Stimulated activated CD8-positive, alpha-beta memory T cell treated with anti-CD3 and anti-CD28 coated beads, Interleukin-12 subunit alpha, Interleukin-12 subunit beta, amount 100 ng/mL, for 24 hours (primary cell): ENCODE results near the gene CHAD.
"Not testable (repeated sequence)": the region's sequence is repeated elsewhere in the genome, so short reads cannot be mapped to it uniquely, and the experiment has no call there.

Experiments
- DNase-seq: peaks from one replicate; pipeline ENCODE4 v3.0.0-alpha.2; 2020; ENCODE audit errors: extremely low read depth

Gene CHAD

DNA sequence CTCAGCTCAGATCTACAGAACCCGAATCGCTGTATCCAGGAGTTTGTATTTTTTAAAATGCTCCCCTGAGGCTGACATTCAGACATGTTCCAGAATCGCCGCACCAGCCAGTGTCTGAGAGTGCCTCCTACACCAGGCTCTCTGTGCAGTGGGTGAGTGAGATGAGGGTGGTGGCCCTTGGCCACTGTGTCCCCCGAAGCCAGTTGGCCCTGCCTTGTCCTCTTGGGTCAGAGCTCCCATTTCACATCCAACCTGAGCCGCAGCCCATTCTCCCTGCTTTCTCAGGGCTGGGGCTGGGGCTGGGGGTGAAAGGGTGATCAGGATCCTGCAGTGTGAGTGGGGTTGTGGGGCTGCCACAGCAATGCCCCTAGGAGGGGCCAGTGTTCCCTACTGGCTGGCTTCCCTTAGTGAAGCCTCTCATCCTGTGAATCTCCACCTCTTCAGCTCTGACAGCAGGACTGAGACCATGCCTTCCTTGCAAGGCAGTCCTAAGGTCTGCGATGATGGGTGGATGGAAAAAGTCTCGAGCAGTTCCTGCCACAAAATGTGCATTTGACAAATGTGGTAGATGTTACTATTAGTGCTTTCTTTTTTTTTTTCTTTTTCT, 26.6 kb upstream of the CHAD start:
- no peak for DNase-seq

DNA sequence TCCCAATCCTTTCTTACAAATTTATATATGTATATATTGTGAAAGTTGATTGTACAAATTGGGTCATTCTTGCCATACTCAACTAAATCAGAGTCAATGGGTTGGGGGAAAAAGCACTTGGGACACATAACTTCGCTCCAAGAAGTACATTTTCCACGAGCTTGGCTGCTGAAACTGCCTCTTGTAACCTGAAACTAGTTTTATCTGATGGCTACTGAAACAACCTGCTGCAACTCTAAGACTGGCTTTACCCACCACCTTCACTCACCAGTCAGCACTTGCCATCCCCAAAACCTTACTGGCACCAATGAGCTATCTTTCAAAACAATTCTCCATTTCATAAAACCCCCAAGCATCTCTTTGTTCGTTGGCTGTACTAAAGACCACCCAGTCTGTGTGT, 25.1 kb upstream of the CHAD start:
- no peak for DNase-seq

DNA sequence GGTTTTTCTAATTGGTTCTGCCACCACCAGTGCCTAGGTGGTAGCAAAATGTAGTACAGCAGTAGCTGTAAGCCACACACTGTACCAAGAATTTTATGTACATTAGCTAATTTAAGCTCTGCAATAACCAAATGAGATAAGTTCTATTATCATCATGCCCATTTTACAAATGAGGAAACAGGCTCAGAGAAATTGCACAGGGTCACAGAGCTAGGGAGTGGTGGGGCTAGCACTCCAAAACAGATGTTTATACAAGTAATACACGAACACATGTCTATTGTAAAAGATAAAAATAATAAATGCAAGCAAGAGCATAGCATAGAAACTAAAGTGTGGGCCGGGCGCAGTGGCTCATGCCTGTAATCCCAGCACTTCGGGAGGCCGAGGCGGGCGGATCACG, 23.5 kb upstream of the CHAD start:
- no peak for DNase-seq

DNA sequence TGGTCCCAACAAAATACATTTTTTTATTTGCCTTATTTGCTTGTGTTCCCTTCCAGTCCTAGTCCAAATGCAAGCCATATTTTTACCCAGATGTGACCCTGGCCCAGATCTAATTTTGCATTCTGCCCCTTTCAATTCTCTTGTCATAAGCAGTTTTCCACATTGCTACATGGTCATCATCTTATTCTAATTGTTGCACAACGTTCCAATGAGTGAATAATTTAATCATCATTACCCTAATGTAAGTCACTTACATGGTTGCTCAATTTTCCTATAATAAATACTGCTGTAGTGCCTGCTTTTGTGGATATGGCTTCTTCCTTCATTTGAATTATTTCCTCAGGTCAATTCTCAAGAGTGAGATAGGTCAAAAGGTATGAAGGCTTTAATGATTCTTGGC, 22.8 kb upstream of the CHAD start:
- no peak for DNase-seq

DNA sequence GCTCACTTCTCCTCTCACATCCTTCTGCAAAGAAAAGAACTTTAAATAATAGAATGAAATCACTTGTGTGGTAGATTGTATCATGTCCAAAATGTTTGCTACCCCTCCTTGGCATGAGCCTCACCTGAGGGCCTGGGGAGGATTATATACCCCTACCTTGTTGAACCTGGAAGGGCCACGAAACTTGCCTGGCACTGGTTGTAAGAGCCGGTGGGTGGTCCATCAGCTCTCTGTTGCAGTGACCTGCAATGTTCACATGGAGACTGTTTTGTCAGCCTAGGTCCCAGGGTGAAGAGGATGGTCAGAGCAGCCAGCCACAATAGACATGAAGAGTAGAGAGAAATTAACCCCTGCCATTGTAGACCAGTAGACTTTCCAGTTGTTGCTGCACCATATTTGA, 20.2 kb upstream of the CHAD start:
- no peak for DNase-seq

DNA sequence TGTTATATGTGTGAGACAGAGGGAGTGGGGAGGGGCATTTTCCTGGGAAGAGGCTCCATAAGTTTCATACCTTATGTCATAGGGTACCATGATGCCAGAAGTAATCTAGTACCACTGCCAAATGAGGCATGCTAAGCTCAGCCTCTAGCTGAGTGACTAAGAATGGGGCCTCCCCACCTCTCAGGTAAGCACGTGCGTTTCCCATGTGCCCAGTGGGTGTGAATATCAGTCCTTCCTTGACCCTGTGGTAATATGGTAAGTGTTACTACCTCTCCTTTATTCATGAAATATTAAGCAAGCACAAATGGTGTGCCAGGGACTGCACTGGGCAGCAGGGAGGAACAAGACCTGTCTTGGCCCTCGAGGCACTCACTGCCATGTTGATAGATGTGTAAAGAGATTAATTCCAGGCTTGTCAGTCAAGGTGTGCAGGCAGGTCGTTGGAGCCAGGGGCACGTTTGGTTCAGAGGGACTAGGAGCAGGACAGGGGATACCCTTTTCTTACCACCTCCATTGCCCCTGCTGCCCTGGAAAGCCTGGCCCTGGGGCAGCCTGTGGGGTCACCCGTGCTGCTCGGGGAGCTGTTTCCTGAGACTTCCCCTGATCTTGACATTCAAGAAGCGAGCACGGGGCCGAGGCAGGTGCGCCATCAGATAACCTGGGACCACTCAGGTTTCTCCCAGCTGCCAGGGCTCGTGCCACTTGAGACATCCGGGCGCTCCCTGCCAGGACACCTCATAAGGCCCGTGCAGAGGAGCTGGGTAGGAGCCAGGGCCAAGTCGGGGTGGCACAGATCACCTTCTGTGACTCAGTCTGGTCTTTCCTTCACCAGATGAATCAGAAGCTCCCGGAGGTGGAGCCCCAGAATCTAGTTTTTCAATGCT, 18.8 kb upstream of the CHAD start:
- no peak for DNase-seq

DNA sequence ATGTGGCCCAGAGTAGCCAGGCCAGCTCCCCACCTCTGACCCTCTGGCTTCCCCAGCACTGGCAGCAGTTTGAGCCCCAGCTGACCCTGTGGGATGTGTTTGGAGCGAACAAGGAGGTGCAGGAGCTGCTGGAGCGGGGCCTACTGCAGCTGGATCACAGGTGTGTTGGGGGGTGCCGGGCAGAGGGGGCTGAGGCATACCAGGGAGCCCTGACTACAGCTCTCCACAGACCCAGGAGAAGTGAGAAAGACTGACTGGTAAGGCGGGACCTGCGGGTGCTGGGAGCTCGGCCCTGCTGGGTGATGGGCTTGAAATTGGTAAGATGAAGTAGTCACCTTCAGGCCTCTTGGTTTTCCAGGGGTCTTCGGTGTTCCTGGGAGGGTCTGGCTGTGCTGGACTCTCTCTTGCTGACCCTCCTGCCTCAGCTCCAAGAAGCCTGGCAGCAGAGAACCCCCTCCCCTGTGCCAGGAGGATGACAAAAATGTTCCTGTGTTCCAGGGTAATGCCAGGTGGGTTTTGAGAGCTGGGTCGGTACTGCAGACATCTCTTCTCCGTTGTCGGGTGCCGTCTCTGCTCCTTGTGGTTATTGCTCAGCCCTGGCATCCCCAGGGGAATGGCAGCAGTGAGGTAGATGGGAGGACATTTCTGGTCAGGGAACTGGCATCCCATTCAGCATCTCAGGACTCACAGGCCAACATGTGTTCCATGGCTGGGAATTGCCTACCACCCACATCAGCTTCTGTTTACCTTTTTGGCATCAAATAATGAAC, 15.9 kb upstream of the CHAD start:
- no peak for DNase-seq

DNA sequence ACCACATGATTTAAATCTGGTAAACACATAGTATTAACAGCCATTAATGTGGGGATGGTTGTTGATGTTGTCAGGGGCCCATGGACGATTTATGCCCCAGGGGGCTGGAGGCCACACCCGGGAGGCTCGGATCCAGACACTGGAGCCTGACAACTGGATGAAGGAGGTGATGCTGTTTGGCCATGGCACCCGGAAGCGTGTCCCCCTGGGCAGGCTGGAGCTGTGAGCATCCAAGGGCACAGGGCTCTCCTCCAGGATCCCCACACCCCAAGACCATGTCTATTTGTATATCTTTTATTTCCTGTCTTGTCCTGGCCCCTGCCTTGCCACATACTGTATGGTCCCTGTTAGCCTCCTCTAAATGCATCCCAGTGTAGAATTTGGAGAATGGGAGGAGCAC, 14.6 kb upstream of the CHAD start:
- no peak for DNase-seq

DNA sequence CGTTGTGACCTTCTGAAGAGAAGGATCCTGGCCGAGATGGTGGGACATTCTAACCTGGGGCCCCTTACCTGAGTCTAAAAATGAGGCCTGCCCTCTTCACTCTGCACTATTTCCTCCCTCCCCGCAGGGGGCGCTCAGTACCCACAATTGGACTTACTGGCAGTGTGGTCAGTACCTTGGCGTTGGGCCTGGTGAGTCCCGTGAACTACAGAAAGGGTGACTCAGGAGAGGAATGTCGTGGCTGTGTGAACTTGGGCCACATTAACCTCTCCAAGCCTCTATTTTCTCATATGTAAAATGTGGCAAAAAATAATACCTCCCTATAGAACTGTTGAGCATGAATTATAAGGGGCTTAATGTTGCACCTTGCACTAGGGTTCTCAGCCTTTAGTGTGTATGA, 13.8 kb upstream of the CHAD start:
- peak; percentile 39 for DNase-seq

DNA sequence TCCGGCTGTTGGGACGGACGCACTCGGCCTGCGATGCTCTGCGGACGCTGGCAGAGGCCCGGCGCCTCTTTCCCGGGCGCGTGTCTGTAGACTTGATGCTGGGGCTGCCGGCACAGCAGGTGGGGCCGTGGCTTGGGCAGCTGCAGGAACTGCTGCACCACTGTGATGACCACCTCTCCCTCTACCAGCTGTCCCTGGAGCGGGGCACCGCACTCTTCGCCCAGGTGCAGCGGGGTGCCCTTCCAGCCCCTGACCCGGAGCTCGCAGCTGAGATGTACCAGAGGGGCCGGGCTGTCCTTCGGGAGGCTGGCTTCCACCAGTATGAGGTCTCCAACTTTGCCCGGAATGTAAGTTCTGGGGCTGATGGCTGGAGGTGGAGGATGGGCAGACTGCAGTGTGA, 13.4 kb upstream of the CHAD start:
- no peak for DNase-seq

DNA sequence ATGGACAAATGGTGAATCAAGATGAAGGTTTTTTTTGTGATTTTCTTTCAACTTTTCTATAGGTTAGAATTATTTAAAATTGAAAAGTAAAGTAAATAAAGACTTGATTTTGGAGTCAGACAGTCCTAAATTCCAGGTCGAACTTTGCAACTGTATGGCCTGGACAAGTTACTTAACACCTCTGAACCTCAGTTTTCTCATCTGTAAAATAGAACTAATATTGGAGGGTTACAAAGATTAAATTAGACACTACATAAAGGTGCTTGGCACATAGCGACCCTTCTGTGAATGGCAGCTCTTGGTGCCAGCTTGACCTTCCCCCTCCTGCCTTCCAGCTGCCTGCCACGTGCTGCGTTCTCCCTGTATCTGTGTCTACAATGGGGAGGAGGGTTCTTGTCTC, 13.0 kb upstream of the CHAD start:
- no peak for DNase-seq

DNA sequence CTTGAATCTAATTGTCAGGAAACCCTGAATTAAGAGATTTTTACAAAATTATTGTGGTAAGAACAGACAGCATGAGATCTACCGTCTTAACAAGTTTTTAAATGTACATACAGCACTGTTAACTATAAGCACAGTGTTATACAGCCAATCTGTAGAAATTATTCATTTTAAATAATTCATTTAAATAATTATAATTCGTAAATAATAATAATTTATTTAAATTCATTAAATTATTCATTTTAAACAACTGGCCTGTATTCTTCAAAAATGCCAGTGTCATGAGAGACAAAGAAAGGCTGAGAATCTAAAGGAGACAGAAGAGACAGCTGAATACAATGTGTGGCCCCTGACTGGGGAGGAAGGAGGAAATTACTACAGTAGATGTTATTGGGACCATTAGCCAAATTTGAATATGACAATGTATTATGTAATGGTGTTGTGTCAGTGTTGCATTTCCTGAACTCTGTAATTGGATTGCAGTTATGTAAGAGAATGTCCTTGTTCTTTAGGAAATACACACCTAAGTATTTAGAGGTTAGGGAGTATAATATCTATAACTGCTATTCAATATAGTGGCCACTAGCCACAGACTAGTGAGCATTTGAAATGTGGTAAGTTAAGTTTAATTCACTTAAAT, 12.3 kb upstream of the CHAD start:
- DNase-seq: no peak

DNA sequence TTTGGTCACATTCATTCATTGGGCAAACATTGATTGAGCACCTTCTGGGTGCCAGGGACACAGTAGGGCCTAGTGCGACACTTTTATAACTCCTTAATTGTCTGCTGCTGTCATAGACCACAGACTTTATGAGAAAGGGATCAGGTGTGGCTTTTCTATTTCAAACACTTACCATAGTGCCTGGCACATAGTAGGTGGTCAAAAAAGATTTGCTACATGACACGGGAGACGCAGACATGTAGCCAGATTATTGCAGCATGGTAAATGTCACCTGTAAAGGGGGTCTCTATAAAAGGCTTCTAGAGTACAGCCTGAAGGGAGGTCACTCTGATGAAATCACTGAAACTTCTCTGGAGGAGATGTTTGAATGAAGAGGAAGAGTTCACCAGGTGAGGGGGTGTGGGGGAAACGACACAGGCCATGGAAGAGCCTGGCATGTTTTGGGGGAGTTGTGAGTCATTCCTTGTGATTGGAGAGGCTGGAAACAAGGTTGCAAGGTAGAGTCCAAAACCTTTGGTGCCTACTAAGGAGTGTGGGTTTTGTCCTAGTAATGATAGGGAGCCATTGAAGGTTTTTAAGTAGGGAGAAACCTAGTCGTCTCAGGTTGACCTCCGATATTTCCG, 11.6 kb upstream of the CHAD start:
- no peak for DNase-seq

DNA sequence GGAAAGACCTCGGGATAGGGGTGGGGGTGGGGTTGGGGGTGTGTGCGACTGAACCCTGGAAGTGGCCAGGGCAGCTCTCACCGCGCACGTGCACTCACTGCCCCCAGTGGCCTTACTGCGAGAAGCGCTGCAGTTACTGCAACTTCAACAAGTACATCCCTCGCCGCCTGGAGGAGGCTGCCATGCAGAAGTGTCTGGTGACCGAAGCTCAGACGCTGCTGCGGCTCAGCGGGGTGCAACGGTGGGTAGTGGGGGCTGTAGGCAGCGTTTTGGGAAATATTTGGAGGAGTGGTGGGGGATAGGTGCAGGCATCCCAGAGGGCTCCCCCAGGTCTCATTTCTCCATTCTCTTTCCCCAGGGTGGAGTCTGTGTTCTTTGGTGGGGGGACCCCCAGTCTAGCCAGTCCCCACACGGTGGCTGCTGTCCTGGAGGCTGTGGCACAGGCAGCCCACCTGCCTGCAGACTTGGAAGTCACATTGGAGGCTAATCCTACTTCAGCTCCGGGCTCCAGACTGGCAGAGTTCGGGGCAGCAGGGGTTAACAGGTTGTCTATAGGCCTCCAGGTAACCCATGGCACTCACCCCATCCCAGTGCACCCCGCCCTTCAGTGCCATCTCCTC, 11.0 kb upstream of the CHAD start:
- DNase-seq: peak; percentile 36

DNA sequence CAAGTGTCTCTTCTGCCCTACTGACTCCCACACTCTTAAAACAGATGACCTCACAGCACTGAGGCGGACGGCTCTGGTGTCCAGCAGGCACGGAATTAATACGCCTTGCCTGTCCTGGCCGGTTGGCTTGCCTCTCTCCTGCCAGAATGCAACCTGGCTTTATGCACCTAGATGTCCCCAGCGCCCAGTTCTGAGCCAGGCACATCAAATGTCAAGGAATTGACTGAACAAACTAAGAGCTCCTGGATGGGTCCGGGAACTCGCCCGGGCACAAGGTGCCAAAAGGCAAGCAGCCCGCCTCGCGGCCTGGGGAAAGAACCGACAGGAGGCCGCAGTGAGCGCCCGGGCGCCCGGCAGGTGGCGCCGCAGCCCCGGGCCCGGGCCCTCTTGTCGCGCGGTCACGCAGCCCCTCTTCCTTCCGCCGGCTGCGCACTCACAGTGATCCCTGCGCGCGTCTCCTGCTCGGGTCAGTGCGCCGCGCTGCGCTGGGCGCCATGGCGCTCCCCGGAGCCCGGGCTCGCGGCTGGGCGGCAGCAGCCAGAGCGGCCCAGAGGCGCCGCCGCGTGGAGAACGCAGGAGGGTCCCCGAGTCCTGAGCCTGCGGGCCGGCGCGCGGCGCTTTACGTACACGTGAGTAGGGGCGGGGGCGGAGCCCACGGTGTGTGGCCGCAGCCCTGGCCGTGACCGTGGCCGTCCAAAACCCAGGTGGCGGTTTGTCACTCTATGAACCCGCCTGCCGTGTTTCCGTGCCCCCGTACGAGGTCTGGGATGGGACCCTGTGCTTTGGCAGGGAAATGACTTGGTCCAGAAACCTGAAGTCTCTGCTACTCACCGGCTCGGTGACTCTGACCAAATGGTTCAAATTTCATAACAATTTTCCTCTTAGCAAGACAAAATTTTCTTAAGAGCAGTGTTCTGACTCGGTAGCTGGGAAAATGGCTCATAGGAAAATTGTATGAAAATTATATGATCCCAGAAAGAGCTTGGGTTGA, 10.0 kb upstream of the CHAD start, which contains the start of gene RSAD1:
Gene RSAD1 (plus strand): TSS at position 470 of the 991 bp plus-strand sequence. CDS start 25 bp downstream, at position 495.
- DNase-seq: peak; percentile 64

DNA sequence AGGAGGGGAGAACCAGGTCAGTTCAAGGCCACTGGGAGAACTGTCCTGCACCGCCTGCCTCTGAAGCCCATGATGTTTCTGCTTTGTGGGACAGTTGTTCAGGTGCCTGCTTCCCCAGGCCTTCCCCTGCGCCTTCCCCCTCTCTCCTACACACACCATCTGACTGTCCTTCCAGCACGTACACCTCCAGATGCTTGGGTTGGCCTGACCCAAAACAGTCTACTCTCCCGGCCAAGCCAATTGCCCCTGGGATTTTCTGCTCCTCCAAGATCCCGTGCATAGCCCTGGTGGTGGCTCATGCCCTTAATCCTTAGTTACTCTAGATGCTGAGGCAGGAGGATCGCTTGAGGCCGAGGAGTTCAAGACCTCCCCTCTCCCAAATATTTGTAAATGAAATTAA, 9.3 kb upstream of the CHAD start:
- DNase-seq: no peak

DNA sequence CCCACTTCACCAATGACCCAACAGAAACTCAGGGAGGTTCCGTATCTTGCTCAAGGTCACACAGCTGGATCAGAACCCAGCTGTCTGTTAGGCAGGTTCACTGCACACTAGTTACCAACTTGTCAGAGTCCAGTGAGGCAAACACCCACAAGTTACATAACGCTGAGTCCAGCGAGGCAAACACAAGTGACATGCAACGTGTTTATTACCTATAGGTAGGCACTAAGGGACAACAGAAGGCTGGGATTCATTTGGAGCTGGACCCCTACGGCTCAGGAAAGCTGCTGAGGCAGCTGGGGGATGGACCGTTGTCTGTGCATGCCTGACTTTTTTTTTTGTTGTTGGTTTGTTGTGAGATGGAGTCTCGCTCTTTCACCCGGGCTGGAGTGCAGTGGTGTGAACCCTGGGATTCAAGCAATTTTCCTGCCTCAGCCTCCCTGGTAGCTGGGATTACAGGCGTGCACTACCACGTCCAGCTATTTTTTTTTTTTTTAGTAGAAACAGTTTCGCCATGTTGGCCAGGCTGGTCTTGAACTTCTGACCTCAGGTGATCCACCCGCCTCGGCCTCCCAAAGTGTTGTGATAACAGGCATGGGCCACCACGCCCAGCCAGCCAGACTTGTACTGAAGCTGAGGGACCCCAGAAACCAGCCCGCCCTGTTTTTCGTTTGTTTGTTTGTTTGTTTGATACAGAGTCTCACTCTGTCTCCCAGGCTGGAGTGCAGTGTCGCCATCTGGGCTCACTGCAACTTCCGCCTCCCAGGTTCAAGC, 8.1 kb upstream of the CHAD start:
- DNase-seq: no peak

DNA sequence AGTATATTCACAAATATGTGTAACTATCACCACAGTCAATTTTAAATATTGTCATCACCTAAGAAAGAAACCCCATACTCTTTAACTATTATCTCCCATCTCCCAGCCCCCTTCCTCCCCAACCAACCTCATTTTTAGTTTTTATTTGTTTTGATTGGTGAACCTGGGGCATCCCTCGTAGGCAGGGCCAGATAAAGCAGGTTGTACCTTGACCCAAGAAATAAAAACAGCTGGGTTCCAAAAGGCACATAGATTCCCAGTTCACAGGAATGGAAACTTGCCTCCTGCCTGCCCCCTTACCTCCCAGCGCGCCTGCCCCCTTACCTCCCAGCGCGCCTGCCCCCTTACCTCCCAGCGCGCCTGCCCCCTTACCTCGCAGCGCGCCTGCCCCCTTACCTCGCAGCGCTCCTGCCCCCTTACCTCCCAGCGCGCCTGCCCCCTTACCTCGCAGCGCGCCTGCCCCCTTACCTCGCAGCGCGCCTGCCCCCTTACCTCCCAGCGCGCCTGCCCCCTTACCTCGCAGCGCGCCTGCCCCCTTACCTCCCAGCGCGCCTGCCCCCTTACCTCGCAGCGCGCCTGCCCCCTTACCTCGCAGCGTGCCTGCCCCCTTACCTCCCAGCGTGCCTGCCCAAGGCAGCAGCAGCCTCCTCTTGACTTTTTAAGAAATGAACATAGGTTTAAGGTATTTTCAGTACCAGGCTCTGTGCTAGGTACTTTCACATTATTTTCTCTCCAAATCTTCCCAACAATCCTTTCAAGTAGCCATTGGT, 7.3 kb upstream of the CHAD start:
- DNase-seq: not testable (repeated sequence)
